ENCODE results near the gene CYRIA.

Gene CYRIA

DNA sequence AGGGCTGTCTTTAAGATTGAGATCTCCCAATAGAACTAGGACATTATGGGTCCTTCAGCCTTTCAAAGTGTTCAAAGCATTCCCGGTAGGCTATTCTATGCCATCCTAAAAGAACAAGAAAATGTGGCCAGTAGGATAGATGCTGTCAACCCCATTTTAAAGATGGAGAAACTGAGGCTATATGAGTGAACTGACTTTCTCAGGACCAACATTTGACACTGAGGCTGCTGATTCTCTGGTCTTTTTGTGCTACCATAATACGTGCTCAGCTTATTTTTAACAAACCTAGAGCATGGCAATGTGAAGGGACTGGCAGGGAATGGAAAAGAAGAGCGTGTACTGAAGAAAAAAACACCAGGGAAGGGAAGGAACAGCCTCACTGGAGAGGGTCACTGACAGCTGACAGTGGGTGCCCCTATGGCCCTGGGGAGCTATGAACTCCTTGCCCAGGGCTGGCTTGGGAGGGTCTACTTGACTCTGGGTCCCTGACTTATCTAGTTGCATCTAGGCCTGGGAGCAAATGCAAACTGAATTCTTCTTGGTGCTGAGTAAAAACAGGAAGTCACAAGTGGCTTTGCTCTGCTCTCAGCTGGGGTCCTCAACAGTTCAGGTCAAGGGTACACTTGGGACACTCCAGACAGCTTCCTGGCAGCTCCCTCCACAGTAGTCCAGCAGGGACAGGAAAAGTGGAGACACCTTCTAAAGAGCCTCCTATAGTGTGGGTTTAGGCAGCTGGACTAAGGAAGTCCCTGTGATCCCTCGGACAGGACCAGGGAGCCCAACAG lies 2.3 kb downstream of the CYRIA start:
- FAIRE-seq = no peak
- TF ChIP-seq, protein P1, sequence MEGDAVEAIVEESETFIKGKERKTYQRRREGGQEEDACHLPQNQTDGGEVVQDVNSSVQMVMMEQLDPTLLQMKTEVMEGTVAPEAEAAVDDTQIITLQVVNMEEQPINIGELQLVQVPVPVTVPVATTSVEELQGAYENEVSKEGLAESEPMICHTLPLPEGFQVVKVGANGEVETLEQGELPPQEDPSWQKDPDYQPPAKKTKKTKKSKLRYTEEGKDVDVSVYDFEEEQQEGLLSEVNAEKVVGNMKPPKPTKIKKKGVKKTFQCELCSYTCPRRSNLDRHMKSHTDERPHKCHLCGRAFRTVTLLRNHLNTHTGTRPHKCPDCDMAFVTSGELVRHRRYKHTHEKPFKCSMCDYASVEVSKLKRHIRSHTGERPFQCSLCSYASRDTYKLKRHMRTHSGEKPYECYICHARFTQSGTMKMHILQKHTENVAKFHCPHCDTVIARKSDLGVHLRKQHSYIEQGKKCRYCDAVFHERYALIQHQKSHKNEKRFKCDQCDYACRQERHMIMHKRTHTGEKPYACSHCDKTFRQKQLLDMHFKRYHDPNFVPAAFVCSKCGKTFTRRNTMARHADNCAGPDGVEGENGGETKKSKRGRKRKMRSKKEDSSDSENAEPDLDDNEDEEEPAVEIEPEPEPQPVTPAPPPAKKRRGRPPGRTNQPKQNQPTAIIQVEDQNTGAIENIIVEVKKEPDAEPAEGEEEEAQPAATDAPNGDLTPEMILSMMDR (IDR thresholded peaks at IDR 0.05; ENCODE audit: insufficient read depth, missing control alignments) = no peak
- no peak for DNase-seq (ENCODE audit: insufficient read length, low spot score)

GRCh38 chr2:16661936-16662839 lies 3.4 kb downstream of the CYRIA start:
- FAIRE-seq = no peak
- TF ChIP-seq, protein P1 (IDR thresholded peaks at IDR 0.05; ENCODE audit: insufficient read depth, missing control alignments) = no peak
- DNase-seq (ENCODE audit: insufficient read length, low spot score) = no peak

GRCh38 chr2:16661526-16661925 lies 4.1 kb downstream of the CYRIA start:
- no peak for DNase-seq (ENCODE audit: insufficient read length, low spot score)
- no peak for FAIRE-seq
- TF ChIP-seq, protein P1 (IDR thresholded peaks at IDR 0.05; ENCODE audit: insufficient read depth, missing control alignments) = no peak

DNA sequence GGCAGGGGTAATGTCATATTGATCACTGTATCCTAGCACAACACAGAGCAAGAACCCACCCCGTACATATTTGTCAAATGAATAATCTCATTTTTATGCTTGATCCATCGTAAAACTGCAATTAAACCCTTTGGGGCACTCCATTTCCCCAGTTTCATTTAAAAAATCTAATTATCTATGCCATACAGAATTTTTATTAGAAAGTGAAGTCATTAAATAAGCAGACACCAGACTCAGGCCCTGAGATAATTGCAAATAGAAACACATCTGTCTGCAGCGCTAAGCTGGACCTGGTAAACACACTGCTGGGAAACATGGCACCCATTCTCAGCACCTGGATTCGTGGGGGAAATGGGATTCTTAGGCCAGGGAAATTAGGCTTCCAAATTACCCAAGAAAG lies 5.1 kb downstream of the CYRIA start:
- DNase-seq (ENCODE audit: insufficient read length, low spot score) (no peak), FAIRE-seq (no peak)
- TF ChIP-seq, protein P1 (IDR thresholded peaks at IDR 0.05; ENCODE audit: insufficient read depth, missing control alignments) = no peak

GRCh38 chr2:16660114-16660513 lies 5.5 kb downstream of the CYRIA start:
- TF ChIP-seq, protein P1 (IDR thresholded peaks at IDR 0.05; ENCODE audit: insufficient read depth, missing control alignments) = no peak
- FAIRE-seq (no peak), DNase-seq (ENCODE audit: insufficient read length, low spot score) (no peak)

DNA sequence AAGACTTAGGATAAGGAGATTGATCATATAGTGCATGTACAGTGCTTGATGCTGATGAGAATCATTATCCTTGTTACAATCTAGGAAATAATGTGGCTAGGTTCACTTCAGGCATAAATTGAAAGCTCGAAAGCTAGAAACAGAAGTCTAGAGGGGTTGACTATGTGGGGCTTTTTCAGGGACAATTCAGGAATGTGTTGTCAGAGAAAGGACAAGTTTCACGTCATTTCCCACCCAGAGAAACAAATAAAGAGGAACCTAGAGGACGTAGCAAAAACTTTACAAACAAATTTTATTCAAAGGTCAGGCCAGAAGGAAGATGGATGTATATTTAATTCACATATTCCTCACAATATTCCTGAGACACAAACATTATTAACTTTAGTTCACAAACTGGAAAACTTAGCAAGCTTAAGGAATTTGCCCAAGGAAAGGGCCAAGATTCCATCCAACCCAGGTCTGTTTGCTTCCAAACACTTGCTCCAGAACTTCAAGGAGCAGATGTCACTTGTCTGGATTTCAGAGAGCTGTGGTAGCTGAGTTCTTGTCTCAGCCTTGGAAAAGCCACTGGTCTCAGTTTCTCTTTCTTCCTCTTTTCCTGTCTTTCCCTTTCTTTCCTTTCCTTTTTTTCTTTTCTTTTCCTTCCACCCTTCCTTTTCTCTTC lies 7.4 kb downstream of the CYRIA start:
- FAIRE-seq (no peak), DNase-seq (ENCODE audit: insufficient read length, low spot score) (no peak)
- TF ChIP-seq, protein P1 (IDR thresholded peaks at IDR 0.05; ENCODE audit: insufficient read depth, missing control alignments) = no peak
